ENCODE results near the gene CYSLTR2.

CYSLTR2 gene, protein sequence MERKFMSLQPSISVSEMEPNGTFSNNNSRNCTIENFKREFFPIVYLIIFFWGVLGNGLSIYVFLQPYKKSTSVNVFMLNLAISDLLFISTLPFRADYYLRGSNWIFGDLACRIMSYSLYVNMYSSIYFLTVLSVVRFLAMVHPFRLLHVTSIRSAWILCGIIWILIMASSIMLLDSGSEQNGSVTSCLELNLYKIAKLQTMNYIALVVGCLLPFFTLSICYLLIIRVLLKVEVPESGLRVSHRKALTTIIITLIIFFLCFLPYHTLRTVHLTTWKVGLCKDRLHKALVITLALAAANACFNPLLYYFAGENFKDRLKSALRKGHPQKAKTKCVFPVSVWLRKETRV

DNA sequence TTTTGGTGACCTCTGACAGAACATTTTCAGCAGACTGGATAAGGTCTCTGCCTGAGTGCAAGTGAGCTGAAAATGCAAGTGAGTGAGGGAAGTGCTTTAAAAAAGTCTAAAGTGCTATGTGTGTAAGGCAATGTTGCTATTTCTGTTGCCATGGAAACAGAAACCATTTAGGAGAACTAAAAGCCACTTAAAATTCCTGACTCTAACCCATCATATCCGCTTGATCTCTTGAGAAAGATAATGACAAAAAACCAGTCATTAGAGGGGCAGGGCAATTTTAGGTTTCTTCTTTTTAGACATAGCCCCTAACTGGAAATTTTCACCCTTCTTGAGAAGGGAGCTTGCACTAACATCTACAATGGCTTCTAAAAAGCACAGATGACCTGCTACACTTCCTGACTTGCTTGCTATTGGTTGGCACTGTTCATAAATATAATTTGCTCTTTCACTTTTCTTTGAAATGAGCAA is at the start of gene CYSLTR2:
TSS of gene CYSLTR2 (plus strand) at position 458 of the 468 bp plus-strand sequence. CDS start 52,889 bp downstream, outside the sequence.
- no peak for DNase-seq

DNA sequence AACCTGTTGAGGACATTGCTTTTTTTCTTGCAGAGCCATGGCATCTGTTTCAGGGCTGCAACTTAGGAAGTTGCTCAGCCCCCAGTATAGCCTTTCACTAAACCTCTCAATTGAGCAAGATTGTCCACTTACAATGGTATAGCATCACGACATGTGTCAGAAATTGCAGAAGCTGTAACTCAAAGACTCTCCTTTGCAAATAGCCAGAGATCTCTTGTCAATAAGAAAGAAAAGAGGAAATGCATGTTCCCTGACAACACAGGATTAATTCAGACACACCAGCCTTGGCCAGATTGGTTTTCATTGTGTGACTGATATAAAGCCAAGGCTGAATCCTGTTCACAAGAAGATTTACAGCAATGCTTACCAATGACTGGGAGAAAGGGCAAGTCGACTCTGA is 38.7 kb upstream of the CYSLTR2 start:
- no peak for DNase-seq

DNA sequence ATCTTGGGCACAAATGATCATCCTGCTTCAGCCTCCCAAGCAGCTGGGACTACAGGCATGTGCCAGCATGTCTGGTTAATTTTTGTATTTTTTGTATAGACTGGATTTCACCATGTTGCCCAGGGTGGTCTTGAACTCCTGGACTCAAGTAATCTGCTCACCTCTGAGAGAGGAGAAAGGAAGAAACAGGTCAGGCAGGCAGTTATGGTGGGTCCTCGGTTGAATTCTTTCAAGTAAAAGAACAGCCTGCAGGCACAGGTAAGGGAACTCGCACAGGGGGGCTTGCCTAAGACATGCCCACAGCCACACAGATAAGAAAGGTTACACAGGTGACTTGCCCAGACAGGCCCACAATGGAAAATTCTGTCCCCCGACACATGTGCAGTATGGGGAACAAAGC is 34.8 kb upstream of the CYSLTR2 start:
- no peak for DNase-seq

DNA sequence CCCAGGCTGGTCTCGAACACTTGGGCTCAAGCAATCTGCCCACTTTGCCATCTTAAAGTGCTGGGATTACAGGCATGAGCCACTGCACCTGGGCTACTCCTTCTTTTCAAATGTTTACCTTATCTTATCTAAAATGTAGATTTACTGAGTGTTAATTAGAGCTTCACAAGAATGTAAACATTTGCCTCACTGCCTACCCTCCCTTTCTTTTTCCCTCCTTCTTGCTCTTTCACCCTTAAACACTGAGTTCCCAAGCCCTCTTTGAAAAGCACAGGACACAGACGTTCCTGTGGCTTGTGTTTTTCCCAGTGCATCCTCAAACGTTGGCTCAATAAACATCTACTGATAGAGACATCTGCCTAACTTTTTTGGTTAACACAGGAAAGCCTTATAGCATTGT is 32.7 kb upstream of the CYSLTR2 start:
- no peak for DNase-seq

DNA sequence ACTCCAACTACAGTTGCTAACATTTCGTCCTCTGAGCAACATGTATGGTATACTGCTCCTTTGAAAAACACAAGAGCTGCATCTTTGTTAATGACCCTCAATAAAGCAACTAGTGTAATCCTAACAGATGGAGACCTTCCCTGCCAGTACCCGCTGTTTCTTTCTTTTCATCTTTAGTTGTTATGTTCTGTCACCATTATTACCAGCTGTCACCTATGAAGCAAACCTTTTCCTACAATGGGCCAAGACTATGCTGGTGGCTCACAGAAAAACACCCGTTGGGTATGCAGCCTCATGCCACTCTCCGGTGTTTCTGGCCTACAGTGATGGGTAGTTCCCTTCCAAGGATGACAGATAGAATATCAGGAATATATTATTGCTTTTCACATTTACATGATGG is 29.7 kb upstream of the CYSLTR2 start:
- no peak for DNase-seq

DNA sequence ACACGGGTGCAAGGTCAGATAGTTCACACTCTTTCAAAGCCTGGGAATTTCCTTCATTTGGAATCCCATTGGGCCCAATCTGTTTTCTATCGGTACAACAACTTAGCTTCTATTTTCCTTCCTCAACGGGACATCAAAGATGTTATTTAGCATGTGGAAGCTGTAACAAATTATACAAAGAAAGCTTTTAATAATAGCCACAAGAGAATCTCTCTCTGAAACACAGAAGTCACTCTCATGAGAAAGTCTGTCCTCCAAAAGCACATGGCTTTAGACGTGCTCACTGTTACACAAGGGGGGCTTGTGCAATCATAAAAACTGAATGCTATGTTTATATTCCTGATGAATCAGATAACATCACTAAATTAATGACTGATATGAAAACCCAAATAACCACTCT is 28.9 kb upstream of the CYSLTR2 start:
- DNase-seq, result no peak

DNA sequence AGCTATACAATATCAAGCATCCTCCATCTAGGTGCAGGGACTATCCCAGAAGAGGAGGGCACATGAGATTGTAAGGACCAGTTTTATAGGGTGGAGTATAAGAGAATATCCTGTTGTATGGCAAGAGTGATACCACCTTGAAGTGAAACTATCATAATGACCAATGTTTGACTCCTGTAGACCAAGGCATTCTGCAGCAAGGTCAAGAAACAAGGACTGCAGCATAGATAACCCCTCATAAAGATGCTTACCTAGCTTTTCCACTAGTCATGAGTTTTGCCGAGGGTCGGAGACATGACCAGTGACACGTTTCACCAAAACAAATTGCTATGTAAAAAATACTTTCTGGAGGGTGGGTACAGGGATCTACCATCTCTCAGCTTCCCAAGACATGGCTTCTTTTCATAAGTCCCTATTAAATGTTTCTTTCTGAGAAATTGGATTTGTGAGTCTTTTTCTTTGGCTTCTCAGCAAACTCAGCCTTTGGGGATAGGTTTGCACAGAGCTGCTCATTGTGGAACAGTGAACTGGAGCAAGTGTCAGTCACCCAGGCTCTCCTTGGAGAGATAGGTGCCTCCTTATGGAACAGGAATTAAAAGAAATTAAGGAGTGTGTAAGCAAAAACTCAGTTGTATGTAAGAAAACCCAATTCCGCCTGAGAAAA is 28.2 kb upstream of the CYSLTR2 start:
- no peak for DNase-seq

DNA sequence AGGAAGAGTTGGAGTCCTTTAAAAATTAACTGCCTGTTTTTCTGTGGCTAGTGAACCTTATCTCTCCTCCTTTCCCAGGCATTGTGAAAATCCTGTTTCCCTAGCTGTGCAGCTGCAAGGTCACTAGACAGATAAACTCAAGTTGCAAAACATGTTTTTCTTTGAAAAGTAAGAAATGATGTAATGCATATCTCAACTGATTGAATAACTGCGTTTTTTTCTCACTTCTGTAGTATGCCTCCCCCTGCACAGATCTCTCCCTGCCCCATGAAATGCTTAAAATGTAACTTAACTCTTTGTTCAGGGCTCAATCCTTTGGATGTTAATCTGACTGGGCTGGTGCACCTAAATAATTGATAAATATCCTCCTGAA is 27.7 kb upstream of the CYSLTR2 start:
- DNase-seq, result no peak

DNA sequence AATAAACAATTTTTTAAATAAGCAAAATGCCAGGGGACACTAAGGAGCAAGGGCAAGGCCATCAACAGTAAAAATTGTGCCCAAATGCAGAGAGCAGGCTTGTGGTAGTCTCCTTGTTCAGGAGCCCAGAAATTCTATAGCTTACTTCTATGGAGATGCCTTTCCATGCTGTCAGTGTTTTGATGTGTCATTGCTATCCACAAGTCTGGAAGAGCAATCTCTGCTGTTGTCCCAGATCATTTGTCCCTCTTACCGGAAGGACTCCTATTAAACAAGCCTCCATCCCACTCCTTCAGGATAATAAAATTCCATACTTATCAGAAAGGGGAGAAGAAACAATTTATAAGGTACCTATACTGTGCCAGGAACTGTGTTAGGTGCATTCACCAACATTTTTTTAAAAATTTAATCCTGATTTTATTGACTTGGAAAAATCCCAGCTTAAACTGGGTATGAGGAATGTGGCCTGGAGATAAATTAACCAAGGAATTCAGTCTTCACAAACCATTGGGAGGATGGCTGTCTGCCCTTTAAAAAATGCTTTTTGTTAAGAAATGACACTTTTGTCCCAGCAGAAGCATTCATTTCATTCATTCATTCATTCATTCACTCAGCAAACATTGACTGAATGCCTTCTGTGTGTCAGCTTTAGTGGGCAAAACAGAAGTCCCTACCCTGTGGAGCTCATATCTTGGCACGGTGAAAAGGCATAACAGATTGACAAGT is 26.8 kb upstream of the CYSLTR2 start:
- DNase-seq, result no peak

DNA sequence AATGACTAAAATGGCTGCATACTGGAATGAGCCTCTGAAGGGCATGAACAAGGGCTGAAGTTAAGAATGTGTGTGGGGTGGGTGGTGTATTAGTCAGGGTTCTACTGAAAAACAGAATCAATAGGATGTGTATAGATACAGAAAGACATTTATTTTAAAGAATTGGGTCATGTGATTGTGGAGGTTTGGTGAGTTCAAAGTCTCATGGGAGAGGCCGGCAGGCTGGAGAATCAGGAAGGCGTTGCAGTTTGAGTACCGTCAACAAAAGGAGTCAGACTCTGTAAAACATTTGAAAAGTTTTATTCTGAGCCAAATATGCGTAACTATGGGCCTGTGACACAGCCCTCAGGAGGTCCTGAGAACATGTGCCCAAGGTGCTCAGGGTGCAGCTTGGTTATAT is 24.5 kb upstream of the CYSLTR2 start:
- no peak for DNase-seq

DNA sequence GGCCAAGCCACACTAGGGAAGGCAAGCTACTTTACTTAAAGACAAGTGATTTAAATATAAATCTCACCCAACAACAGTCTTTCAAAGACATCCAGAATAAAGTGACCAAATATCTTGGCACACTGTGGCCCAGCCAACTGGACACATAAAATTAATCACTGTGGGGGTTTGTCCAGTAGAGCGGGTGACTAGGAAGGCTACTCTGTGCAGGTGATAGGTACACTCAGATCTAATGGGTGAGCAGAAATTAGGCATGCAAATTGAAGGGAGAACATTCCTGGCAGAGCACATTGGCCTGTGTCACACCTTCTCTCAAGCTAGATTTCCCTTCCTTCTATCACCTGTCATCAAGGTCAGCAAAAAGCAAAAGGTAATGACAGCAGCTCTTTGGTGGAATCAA is 23.4 kb upstream of the CYSLTR2 start:
- DNase-seq, result no peak

DNA sequence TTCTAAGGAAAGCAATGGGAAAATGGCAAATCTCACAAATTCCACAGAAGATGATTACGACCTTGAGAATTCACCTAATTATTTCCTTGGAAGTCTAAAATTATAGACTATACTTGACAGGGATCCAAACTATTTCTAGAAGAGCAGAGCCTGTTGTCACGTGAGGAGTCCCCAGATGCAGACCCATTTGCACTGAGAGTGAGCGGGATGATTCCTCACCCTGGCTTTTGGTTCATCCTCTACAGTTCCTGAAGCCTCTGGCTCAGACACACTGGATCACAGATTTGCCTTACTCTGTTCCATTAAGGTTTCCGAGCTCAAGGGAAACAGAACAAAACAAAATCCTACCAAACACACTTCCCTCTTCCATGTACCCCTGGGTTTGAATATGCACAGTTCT is 23.0 kb upstream of the CYSLTR2 start:
- DNase-seq, result no peak

DNA sequence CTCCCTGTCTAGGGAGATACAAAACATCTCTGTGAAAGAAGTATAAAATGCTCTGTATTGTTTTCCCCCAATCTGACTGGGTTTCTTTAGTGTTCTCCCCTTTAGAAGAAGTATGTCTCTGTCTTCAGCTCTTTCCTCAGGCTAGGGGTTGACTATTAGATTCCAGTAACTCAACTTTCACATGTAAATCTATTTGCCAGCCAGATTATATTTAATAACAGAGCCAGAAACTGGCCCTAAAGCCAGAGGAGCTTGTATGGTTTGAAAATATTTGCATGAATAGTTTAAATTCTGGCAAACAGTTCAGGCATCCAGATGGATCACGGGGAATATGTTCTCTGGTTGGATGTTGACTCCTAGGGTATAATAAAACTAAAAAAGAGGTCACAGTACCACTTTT is 22.3 kb upstream of the CYSLTR2 start:
- DNase-seq, result no peak

DNA sequence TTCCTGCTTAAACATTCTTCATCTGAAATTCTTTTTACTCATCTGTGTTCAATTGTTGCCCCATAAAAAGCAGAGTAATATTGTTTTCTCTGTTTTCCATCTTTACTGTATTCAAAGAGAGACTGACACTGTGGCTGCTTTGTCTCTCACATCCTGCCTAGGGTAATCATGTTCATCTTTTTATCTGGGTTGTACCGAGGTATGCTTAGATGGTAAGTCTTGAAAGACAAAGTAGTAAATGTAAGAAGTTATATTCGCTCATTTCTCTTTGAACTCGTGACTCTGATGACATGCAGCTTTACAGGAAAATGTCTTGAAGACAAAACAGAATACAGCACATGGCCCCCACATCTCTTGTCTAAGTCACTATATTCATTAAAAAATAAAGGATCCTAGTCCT is 20.0 kb upstream of the CYSLTR2 start:
- no peak for DNase-seq

DNA sequence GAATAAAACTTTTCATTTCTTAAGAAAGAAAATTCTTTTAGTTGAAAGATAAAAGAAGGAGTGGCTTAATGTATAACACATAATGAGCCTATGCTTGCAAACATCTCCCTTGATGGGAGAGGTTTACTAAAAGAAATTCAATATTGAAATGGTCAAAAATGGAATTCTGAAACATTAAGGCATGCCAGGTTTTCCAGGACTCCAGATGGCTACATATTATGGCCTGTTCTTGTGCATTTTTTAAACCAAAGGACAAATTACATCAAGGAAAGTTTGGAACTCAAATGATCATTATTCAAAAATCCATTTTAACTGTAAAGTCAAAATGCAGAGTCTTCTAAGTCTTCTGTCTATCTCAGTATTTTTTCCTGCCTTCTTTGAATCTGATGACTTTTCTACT is 19.1 kb upstream of the CYSLTR2 start:
- DNase-seq, result no peak

DNA sequence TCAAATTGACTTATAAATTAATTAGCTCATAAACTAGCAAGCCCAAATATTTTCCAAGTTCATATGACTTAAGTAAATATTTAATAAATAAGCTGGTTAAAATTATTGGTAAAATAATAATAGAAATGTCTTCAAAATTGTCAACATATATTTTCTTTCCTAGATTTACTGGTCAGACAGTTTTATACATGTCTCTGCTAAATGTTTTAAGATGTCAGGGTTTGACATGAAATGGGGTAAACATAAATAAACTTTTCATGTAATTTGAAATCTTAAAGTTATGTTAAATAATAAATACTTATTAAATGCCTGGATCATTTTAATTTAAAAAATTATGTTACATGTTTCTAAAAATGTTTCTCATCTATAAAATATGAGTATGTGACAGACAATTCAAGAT is 18.3 kb upstream of the CYSLTR2 start:
- DNase-seq, result no peak

DNA sequence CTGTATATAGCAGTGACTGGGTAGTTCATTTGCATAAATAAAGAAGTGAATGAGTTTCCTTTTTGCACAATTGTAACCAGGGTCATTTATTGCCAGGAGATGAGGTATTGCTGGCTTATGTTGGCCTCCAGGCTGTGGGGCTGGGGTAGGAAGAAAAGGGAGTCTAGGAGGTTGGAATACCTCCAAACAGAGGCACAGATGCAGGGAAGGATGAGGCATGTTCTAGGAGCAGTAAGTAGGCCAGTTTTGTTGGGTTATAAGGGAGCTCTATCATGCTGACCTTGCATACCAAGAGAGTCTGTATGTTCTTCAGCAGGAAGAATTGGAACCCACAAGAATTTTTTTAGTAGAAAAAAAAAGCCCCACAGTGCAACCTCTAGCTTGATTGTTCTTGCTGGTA is 17.2 kb upstream of the CYSLTR2 start:
- no peak for DNase-seq

DNA sequence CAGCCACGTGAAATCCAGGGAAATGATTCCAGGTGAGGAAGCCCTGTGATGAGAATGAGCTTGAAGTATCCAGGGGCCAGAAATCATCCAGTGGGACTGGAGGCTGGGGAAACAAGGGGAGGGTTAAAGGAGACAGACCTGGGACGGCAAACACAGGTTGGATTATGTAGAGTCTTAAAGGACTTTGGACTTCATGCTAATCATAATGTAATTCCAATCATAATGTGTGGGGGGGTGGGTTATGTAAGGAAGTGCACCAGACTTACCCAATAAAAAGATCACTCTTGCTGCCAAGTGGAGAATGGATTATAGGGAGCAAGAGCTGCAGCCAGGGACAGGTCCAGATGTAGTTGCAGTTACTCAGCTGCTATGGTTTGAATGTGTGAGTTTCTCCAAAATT is 16.1 kb upstream of the CYSLTR2 start:
- no peak for DNase-seq

DNA sequence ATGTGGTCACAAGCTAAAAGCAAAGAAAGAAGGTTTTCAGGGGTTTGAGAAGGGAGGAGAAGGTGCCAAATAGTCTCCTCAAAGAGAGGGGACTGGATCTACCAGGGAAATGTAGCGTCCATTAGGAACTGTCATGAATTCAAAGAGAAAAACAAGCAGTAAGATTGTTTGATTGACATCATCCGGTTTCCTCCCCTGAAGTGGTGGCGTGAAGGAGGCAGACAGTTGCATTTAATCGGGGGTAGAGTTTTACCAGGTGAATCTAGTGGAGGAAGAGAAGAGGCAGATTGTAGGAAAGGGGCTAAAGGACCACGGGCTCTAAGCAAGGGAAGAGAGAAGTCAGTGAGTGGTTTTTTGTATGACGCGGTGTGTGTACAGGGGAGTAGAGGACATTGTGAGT is 13.0 kb upstream of the CYSLTR2 start:
- no peak for DNase-seq

DNA sequence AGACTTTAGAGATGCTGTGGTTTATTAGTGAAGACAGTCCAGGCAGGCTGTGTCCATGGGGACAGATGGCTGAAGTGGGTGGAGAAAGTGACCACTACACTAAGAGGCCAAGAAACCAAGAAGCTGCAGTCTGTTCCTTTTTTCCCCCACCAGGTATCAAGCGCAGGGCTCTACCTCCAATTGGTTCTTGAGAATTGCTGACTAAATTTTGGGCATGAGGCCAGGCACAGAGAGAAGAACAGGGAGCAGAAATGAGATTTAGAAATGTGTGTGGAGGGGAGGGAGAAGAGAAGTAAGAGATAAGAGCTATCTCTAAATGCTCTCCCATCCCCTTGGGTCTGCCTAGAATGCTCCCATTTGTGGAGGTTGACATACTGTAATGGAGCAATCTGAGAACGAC is 12.3 kb upstream of the CYSLTR2 start:
- no peak for DNase-seq

DNA sequence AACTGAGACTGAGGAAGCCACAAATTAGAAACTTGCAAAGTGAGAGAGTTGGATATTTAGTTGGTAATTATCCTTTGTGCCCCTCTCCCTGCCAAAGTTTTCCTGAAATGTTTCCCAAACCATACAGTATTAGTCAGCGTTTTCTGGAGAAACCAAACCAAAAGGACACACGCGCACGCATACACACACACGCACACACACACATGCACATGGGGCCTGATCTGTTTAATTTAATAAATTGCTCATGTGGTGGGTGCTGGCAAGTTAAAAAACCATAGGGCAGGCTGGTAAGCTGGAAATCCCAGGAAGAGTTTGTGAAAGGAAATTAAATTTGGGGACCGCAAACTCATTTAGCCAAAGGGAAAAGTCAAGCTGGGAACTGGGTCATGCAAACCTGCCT is 11.7 kb upstream of the CYSLTR2 start:
- no peak for DNase-seq

DNA sequence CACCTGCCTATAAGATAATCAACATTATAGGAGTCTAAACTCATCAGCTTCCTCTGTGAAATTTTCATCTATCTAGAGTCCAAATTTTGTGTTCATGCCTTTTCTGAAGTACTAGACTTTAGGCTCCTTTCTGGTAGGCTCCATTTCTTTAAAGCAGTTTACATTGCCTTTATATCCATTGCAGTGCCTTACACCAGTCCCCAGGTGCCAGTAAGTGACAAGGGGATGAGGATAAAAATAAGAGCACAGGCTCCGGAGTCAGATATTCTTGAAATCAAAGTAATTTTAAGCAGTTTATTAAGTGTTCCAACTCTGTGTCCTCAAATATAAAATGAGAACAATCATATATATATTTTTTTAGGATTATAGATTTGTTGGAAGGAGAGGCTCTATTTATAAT is 10.6 kb upstream of the CYSLTR2 start:
- DNase-seq, result no peak

DNA sequence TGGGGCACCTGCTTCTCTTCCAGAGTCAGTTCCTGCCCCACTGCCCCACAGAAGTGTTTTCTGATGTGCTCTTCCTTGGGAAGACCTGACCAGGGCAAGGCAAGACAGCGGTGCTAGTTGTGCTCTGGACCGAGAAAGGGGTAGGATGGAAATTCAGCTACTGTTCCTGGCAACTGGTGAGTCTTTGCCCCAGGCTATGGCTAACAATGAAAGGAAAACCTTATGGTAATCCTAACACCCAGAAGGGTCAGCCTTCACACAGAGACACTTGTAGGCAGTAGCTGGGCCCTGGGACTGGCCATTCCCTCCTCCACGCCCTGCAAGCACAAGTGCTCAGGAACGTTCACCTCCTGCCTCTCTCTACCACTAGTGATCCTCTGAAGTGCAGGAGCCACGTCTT is 9.6 kb upstream of the CYSLTR2 start:
- DNase-seq, result no peak

DNA sequence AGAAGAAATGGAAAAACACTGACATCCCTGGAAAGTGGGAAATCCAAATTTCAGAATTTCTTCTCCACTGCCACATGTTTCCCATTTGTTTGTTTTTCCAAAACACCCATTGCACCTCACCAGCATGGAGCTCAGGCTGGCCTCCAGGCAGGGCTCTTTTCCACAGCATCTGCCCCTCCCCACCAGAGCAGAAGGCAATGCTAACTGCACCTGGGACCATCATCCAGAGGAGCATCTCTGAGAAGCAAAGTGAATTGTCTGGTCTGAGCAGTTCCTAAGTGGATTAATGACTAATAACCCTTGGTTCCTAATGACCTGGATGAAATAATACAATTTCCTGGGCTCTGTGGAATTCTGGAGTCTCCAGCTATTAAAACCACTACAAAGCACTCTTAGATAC is 8.8 kb upstream of the CYSLTR2 start:
- no peak for DNase-seq
